ENCODE measurements around the gene NOXRED1. TPM values are rescaled to one million over a fixed set of nuclear protein-coding genes. Genes with fewer than 3 reads are reported as not detected.
A peak's percentile ranks its signal among the peaks of the same experiment; 100 is the strongest.
"Not testable (repeated sequence)": the region's sequence is repeated elsewhere in the genome, so short reads cannot be mapped to it uniquely, and the experiment has no call there.

NOXRED1 gene
- total RNA-seq, 2 donors from 2014 or later = 0.47 to 0.87 TPM

DNA sequence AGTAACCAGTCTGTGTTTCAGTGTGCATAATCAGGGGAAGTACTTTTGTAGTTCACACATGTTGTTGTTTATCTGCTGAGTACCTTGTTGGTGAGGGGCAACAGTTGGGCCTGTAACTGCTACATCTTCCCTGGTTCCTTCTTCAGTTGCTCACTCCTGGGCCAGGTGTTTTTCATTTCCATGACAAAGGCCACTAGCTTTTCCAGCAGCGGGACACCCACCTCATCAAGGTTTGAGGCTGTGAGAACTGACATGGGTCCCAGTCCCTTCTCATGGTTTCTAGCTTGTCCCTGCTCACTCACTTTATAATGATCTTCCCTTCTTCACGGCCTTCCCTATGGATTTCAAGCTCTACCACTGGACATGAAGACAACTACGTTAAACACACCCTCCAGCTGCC lies 1.5 kb upstream of the NOXRED1 start:
- Mint-ChIP-seq H3K27ac (no peak overlapping the region), H3K36me3 (peaks cover 70 to 71% of the 10 kb centered on the region in 2 donors), H3K9me3 (peaks cover 4 to 7% of the 10 kb centered on the region in 2 donors)
- ATAC-seq (no peak), DNase-seq (ENCODE audit: low spot score in 2 of 2) (no peak)

DNA sequence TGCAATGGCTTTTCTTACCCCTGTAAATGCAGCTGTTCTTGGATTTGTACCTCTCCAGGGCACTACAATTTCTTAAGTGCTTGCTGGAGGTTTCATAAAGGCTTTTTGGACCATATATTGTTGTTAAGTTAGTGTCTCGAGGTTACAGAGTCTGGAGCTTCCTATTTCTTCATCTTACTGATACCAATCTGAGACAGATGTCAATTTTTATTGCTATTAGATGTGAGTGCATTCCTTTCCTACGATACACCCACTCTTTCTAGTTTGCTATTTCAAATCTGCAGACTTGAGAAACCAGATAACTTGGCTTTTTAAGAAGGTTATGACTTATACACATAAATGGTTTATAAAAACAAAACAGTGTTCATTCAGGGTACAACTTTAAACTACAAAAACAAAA lies 2.1 kb downstream of the NOXRED1 start:
- H3K36me3 Mint-ChIP-seq = peaks cover 48 to 49% of the 10 kb centered on the region in 2 donors

DNA sequence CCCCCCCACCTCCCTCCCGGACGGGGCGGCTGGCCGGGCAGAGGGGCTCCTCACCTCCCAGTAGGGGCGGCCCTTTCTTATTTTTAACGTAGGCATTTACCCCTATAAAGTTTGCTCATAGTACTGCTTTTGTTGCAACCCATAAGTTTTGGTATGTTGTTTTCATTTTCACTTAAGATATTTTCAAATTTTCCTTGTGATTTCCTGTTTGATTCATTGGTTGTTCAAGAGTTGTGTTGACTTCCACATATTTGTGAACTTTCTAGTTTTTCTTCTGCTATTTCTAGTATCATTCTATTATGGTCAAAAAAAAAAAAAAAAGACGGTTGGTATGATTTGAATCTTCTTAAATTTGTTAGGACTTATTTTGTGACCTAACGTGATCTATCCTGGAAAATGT lies 6.5 kb downstream of the NOXRED1 start:
- Mint-ChIP-seq H3K36me3 (peaks cover 19 to 20% of the 10 kb centered on the region in 2 donors), H3K27ac (no peak overlapping the region), H3K9me3 (peaks cover 11% of the 10 kb centered on the region in 2 donors)
- ATAC-seq (no peak), DNase-seq (ENCODE audit: low spot score in 2 of 2) (no peak)

More for the DNA sequence above, 2.1 kb downstream of the NOXRED1 start:
- no peak overlapping the region for H3K27ac Mint-ChIP-seq
- H3K9me3 Mint-ChIP-seq = peaks cover 11 to 15% of the 10 kb centered on the region in 2 donors
- ATAC-seq = no peak
- DNase-seq (ENCODE audit: low spot score in 2 of 2) = no peak

DNA sequence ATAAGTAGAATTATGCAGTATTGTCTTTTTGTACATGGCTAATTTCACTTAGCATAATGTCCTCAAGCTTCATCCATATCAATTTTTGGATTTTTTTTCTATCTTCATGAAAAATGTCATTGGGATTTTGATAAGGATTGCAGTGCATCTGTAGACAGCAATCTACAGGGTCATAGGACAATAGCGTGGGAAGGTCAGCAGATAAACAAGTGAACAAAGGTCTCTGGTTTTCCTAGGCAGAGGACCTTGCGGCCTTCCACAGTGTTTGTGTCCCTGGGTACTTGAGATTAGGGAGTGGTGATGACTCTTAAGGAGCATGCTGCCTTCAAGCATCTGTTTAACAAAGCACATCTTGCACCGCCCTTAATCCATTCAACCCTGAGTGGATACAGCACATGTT lies 7.2 kb downstream of the NOXRED1 start:
- H3K36me3 Mint-ChIP-seq = peaks cover 12% of the 10 kb centered on the region in 2 donors
- H3K27ac Mint-ChIP-seq; ATAC-seq; DNase-seq (ENCODE audit: low spot score in 2 of 2): not testable (repeated sequence)
- peaks cover 11% of the 10 kb centered on the region in 2 donors for H3K9me3 Mint-ChIP-seq

DNA sequence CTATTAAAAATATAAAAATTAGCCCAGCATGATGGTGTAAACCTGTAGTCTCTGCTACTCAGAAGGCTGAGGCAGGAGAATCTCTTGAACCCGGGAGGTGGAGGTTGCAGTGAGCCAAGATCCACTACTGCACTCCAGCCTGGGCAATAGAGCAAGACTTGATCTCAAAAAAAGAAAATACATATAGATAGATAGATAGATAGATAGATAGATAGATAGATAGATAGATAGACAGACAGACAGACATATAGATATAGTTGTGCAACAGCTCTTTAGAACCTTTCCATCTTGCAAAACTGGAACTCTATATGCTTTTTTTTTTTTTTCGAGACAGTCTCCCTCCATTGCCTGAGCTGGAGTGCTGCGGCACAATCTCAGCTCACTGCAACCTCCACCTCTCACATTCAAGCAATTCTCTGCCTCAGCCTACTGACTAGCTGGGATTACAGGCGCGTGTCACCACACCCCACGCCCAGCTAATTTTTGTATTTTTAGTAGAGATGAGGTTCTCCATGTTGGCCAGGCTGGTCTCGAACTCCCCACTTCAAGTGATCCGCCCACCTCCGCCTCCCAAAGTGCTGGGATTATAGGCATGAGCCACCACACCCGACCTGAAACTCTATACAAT lies 7.8 kb downstream of the NOXRED1 start:
- peaks cover 11% of the 10 kb centered on the region in 2 donors for H3K9me3 Mint-ChIP-seq
- DNase-seq (ENCODE audit: low spot score in 2 of 2); ATAC-seq; H3K27ac Mint-ChIP-seq: not testable (repeated sequence)
- H3K36me3 Mint-ChIP-seq = peaks cover 8 to 11% of the 10 kb centered on the region in 2 donors

DNA sequence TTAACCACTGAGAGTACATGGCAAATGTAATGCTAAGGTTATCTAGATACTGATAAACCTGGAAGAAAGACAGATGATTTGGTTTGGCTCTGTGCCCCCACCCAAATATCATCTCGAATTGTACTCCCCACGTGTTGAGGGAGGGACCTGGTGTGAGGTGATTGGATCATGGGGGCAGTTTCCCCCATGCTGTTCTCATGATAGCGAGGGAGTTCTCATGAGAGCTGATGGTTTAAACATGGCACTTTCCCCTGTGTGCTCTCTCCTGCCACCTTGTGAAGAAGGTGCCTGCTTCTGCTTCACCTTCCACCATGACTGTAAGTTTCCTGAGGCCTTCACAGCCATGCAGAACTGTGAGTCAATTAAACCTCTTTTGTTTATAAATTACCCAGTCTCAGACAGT lies 14.2 kb downstream of the NOXRED1 start:
- ATAC-seq (peak in 1 of 2 donors; percentile 35), DNase-seq (ENCODE audit: low spot score in 2 of 2) (no peak)
- no peak overlapping the region for H3K27ac Mint-ChIP-seq
- H3K9me3 Mint-ChIP-seq = no peaks in the 10 kb centered on the region
- no peaks in the 10 kb centered on the region for H3K36me3 Mint-ChIP-seq

DNA sequence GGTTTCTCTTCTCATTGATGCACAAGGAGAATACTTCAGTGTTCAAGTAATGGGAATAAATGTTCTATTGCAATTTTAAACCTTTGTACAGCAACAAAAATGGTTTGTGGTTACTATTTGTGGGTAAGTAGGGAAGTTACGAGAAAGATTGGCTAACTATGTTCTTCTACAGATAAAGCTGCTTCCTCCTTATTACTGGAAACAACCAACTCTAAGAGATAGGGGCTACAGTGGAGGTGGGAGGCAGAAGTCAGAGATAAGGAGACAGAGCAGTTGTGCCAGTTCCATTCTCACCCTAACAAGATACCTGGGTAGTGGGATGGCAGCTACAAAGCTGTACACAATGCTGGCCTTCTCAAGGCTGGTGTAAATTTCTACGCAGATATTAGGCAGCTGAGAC lies 16.2 kb downstream of the NOXRED1 start:
- Mint-ChIP-seq H3K36me3 (no peaks in the 10 kb centered on the region), H3K9me3 (no peaks in the 10 kb centered on the region), H3K27ac (no peak overlapping the region)
- ATAC-seq (peak in 1 of 2 donors; percentile 13), DNase-seq (ENCODE audit: low spot score in 2 of 2) (no peak)

DNA sequence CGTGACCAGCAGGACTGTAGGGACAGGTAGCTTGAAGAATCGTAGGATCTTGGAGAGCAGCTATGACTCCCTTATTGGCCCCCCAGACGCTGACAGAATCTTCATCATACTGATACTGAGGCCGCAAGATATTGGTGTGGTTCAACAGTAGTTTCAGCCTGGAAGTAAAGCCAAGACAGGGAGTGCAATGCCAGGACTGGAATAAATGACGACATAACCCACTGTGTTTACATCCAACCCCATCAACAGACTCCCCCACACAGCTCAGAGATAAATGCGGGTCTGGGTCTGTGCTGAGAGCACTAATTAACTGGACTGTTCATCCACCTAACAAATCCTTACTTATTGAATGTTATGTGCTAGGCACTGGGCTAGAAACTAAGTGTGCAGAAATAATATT lies 16.6 kb downstream of the NOXRED1 start:
- H3K27ac Mint-ChIP-seq = no peak overlapping the region
- H3K36me3 Mint-ChIP-seq = no peaks in the 10 kb centered on the region
- no peaks in the 10 kb centered on the region for H3K9me3 Mint-ChIP-seq
- ATAC-seq (peak; percentile 44 to 51), DNase-seq (ENCODE audit: low spot score in 2 of 2) (no peak)

DNA sequence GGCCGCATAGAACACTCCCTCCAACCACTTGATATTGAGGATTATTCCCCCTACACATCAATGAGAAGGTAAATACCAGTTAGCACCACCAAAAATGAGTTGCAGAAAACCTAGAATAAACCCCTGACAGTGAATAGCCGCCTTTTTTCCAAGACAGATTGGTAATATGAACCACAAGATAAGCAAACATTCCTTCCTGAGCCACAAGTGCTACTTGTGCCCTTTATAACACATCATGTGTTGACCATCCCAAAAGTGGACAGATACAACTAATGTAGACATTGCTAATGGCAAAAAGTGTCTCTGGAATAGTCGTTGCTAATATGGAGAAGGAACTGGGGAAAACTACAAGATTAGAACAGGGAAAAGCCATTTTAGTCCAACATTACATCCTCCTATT lies 17.2 kb downstream of the NOXRED1 start:
- Mint-ChIP-seq H3K27ac (no peak overlapping the region), H3K36me3 (no peaks in the 10 kb centered on the region), H3K9me3 (no peaks in the 10 kb centered on the region)
- ATAC-seq (no peak), DNase-seq (ENCODE audit: low spot score in 2 of 2) (no peak)

DNA sequence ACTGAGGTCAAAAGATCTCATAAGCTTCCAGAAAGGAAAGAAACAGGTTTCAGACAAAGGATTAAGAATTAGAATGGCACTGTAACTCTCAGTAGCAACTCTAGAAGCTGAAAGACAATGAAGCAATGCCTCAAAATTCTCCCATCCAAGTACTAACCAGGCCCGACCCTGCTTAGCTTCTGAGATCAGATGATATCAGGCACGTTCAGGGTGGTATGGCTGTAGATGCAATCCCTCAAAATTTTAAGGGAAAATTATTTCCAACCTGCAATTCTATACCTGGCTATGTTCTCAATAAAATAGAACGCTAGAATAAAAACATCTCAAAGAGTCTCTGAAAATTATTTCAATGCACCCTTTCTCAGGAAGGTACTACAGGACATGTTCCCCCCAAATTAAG lies 19.6 kb downstream of the NOXRED1 start:
- no peaks in the 10 kb centered on the region for H3K36me3 Mint-ChIP-seq
- no peak for DNase-seq (ENCODE audit: low spot score in 2 of 2)
- ATAC-seq = no peak
- H3K27ac Mint-ChIP-seq = no peak overlapping the region
- H3K9me3 Mint-ChIP-seq = no peaks in the 10 kb centered on the region

DNA sequence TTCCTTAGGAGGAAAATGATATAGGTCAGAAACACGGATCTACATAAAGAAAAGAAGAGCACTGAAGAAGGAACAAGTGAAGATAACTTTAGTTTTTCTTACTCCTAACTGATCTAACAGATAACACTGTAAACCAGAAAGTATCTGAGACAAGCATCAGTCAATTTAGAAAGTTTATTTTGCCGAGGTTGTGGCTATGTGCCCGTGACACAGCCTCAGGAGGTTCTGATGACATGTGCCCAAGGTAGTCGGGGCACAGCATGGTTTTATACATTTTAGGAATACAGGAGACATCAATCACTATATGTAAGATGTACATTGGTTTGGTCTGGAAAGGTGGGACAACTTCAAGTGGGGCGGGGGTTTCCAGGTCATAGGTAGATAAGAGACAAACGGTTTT lies 23.1 kb downstream of the NOXRED1 start:
- no peaks in the 10 kb centered on the region for H3K9me3 Mint-ChIP-seq
- H3K27ac Mint-ChIP-seq = no peak overlapping the region
- ATAC-seq (no peak), DNase-seq (ENCODE audit: low spot score in 2 of 2) (no peak)
- H3K36me3 Mint-ChIP-seq = peaks cover 0 to 6% of the 10 kb centered on the region in 2 donors

DNA sequence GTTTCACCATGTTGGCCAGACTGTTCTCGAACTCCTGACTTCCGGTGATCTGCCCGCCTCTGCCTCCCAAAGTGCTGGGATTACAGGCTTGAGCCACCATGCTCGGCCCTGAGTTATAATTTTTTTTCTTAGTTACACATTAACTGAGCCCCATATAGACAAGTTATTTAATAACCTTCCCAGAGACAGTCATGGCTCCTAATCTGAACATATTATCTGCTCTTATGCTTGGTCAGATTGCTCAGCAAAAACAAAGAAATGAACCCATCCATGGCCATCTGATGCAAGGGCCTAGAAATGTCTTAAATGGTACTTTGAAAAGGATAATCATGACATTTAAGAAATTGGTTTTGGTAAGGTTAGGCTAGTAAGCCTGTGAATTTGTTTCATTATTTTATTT lies 33.1 kb downstream of the NOXRED1 start:
- Mint-ChIP-seq H3K9me3 (no peaks in the 10 kb centered on the region), H3K36me3 (no peaks in the 10 kb centered on the region), H3K27ac (no peak overlapping the region)
- no peak for DNase-seq (ENCODE audit: low spot score in 2 of 2)
- ATAC-seq = no peak

DNA sequence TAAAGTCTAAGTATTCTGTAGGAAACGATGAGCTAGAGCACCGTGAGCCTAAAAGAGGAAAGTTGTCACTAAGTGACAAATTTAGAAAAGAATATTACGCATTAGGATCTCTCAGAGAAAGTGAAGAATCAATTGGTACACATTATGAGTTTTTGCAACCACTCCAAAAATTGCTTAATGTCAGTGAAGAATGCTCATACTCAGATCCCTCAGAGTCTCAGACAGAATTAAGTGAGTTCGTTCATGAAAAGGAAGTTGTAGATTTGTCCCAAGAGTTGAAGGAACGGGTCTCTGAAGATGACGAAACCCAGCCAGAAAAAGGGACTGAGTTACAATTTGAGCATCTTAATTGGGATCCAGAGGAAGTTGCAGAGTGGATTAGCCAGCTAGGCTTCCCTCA lies 44.6 kb downstream of the NOXRED1 start:
- Mint-ChIP-seq H3K27ac (no peak overlapping the region), H3K36me3 (peaks cover 6 to 28% of the 10 kb centered on the region in 2 donors), H3K9me3 (peaks cover 0 to 10% of the 10 kb centered on the region in 2 donors)
- ATAC-seq (no peak), DNase-seq (ENCODE audit: low spot score in 2 of 2) (no peak)

DNA sequence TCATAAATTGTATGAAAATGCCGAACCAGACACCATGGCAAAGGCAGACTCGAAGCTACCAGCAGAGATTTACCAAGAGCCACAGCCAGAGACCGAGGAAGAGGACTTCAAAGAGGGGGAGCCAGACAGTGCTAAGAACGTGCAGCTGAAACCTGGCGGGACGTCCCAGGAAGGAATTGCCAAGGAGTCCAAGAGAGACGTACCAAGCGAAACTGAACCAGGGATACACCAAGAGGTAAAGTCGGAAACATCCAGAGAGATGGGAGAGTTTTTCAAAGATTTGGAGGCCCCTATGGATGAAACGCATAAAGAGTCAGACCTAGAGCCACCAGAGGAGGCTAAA lies 45.9 kb downstream of the NOXRED1 start:
- peaks cover 6 to 35% of the 10 kb centered on the region in 2 donors for H3K36me3 Mint-ChIP-seq
- H3K9me3 Mint-ChIP-seq = peaks cover 0 to 10% of the 10 kb centered on the region in 2 donors
- DNase-seq (ENCODE audit: low spot score in 2 of 2) (no peak), ATAC-seq (peak in 1 of 2 donors; percentile 14)
- H3K27ac Mint-ChIP-seq = no peak overlapping the region

DNA sequence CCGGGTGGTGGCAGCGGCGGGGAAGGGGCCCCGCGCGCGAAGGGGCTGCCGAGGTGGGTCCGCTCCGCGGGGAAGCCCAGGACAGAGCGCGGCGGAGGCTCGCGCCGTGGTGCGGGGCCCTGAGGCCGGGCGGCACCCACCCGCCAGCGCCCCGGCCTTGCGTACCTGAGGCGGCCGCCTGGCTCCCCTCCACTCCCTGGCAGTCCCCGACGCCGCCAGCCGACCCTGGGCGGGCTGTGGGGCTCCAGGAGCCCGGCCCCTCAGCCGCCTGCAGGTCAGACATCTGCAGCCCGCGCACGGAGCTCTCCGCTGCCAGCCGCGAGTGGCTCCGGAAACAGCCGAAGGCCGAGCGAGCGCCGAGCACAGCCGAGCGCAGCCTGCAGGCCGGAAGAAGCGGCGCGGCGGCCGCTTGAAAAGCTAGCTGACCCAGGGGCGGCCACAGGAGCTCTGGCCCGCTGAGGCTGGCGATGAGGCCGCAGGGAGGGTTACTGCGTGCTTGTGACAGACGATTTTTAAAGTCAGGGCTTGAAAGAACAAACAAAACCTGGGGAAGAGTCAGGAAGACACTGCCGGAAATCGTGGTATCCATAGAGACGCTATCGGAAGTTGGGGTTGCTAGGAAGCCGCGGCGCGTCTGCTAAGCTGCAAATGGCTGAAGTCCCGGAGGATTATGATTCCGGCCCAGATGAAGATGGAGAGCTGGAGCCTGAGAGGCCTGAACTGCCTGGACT lies 46.4 kb downstream of the NOXRED1 start, which contains the start of the genes SAMD15 and TMED8:
SAMD15 (plus strand) TSS at position 609 of the 731 bp plus-strand sequence; CDS start at position 649, 40 bp downstream.
TMED8 (minus strand) TSS at position 324 of the 731 bp plus-strand sequence; CDS start at position 283, 41 bp downstream.
- H3K36me3 Mint-ChIP-seq = peaks cover 6 to 35% of the 10 kb centered on the region in 2 donors
- H3K27ac Mint-ChIP-seq = peak within 1 kb of the TSS in 1 of 2 donors; percentile 98
- DNase-seq (ENCODE audit: low spot score in 2 of 2) = peak; percentile 83 to 85
- peaks cover 0 to 10% of the 10 kb centered on the region in 2 donors for H3K9me3 Mint-ChIP-seq
- ATAC-seq = peak; percentile 95 to 96

DNA sequence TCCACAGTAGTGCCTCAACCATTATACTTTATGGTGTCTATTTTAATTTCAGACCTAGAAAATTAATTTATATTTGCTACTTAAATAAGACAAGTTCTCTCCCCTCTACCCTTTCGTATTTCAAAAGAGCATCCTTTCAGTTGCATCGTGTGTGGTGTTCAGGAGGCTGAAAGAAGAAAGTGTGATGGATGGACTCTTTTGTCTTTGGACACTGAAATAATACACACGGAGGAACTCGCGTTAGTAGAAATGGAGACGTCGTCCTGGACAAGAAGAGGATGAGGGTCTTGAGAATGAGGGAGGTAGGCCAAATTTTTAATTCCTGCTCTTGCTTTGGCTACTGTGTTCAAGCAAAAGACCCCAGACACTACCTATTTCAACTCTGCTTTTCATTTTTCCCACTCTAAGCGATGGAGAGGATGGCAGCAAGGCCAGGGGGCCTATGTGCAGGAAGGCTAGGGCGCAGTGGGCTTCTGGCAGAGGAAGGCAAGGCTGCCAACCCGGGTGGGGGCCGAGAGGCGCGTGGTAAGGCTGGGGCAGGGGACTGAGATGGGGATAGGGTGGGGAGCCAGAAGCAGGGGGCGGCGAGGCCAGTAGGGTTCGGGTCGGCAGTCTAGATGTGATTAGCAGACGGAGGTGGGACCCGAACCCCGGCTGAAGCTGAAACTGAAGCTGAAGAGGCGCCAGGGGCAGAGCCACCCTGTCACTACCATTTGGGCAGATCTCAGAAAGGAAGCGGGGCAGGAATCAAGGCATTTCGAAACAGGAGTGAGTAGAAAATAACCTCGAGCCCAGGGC lies 47.2 kb downstream of the NOXRED1 start:
- DNase-seq (ENCODE audit: low spot score in 2 of 2) = peak in 1 of 2 donors; percentile 37
- peak; percentile 33 to 52 for ATAC-seq
- peaks cover 0 to 10% of the 10 kb centered on the region in 2 donors for H3K9me3 Mint-ChIP-seq
- peak overlapping the region in 1 of 2 donors; percentile 98 for H3K27ac Mint-ChIP-seq
- peaks cover 6 to 35% of the 10 kb centered on the region in 2 donors for H3K36me3 Mint-ChIP-seq
